Liver (tissue), 9 donors: Measurements from ENCODE around the gene ABHD17A. TPM values are rescaled to one million over a fixed set of nuclear protein-coding genes. Genes with fewer than 3 reads are reported as not detected.
A peak's percentile ranks its signal among the peaks of the same experiment; 100 is the strongest.

ENCODE experiments used
- DNase-seq: peaks from one replicate; pipeline ENCODE4 v3.0.0-alpha.2; 2017; ENCODE audit warnings: low spot score
- H3K27ac ChIP-seq, 2 donors: one replicate each; pipeline ENCODE4 v1.7.0; 2013; ENCODE audit warnings: inconsistent platforms in 2 of 2, low read length in 2 of 2, control low read depth in 1 of 2, low read depth in 1 of 2, mild to moderate bottlenecking in 1 of 2
- H3K27me3 ChIP-seq, 4 donors: one replicate each; pipeline versions ENCODE4 v1.6.1 to v1.7.0; 2013; ENCODE audit warnings: low read length in 3 of 4, inconsistent platforms in 1 of 4, mild to moderate bottlenecking in 1 of 4, moderate library complexity in 1 of 4; ENCODE audit not compliant: control insufficient read depth in 4 of 4, insufficient read depth in 4 of 4
- H3K36me3 ChIP-seq, 4 donors: one replicate each; pipeline versions ENCODE4 v1.6.1 to v1.7.0; 2013; ENCODE audit warnings: low read length in 3 of 4, mild to moderate bottlenecking in 3 of 4, low read depth in 1 of 4, moderate library complexity in 1 of 4; ENCODE audit not compliant: control insufficient read depth in 4 of 4, insufficient read depth in 3 of 4
- H3K4me1 ChIP-seq, 4 donors: one replicate each; pipeline versions ENCODE4 v1.6.1 to v1.7.0; 2013; ENCODE audit warnings: low read length in 3 of 4, mild to moderate bottlenecking in 3 of 4, moderate library complexity in 1 of 4; ENCODE audit not compliant: control insufficient read depth in 4 of 4, insufficient read depth in 4 of 4
- H3K4me3 ChIP-seq, 3 donors: one replicate each; pipeline versions ENCODE4 v1.6.1 to v1.7.0; 2013; ENCODE audit warnings: low read length in 3 of 3, control low read depth in 1 of 3, low read depth in 1 of 3, mild to moderate bottlenecking in 1 of 3
- H3K9ac ChIP-seq, 2 donors: one replicate each; pipeline ENCODE4 v1.7.0; 2013; ENCODE audit warnings: low read length in 2 of 2, mild to moderate bottlenecking in 2 of 2, moderate library complexity in 2 of 2, control low read depth in 1 of 2, low read depth in 1 of 2
- H3K9me3 ChIP-seq, 4 donors: one replicate each; pipeline versions ENCODE4 v1.6.1 to v1.7.0; 2013; ENCODE audit warnings: low read length in 3 of 4; ENCODE audit not compliant: control insufficient read depth in 4 of 4
- ATF3 ChIP-seq: IDR thresholded peaks from 2 replicates; pipeline ENCODE4 v1.6.1; 2016; ENCODE audit warnings: antibody characterized with exemption
- CTCF ChIP-seq: fragments of 150-350 bp; IDR thresholded peaks from 2 replicates; pipeline ENCODE4 v1.5.1; 2017; ENCODE audit warnings: improper control_type of control experiment, low read depth, low read length; ENCODE audit not compliant: missing input control
- EGR1 ChIP-seq, 2 donors: IDR thresholded peaks; 2 replicates each; pipeline ENCODE4 v1.6.1; 2016 to 2018; ENCODE audit warnings: antibody characterized with exemption in 2 of 2, low read depth in 2 of 2
- FOXA1 ChIP-seq: IDR thresholded peaks from 2 replicates; pipeline ENCODE4 v1.6.1; 2016; ENCODE audit warnings: antibody characterized with exemption
- FOXA2 ChIP-seq: IDR thresholded peaks from 2 replicates; pipeline ENCODE4 v1.6.1; 2016; ENCODE audit warnings: antibody characterized with exemption
- GABPA ChIP-seq, 2 donors: IDR thresholded peaks in 1 of 2; conservative IDR thresholded peaks in 1 of 2; 2 replicates each; pipeline ENCODE4 v1.6.1; 2016; ENCODE audit warnings: antibody characterized with exemption in 2 of 2, mild to moderate bottlenecking in 1 of 2, moderate library complexity in 1 of 2
- HNF4A ChIP-seq, 2 donors: conservative IDR thresholded peaks; 2 replicates each; pipeline ENCODE4 v1.6.1; 2016; ENCODE audit warnings: antibody characterized with exemption in 2 of 2, mild to moderate bottlenecking in 2 of 2
- HNF4G ChIP-seq: IDR thresholded peaks from 2 replicates; pipeline ENCODE4 v1.6.1; 2016; ENCODE audit warnings: antibody characterized with exemption
- JUND ChIP-seq, 2 donors: IDR thresholded peaks; 2 replicates each; pipeline ENCODE4 v1.6.1; 2016; ENCODE audit warnings: antibody characterized with exemption in 2 of 2
- MAX ChIP-seq: IDR thresholded peaks from 2 replicates; pipeline ENCODE4 v1.6.1; 2016; ENCODE audit warnings: antibody characterized with exemption
- NR2F2 ChIP-seq: IDR thresholded peaks from 2 replicates; pipeline ENCODE4 v1.6.1; 2016; ENCODE audit warnings: antibody characterized with exemption
- RAD21 ChIP-seq, 2 donors: IDR thresholded peaks; 2 replicates each; pipeline ENCODE4 v1.6.1; 2016; ENCODE audit warnings: antibody characterized with exemption in 2 of 2, mild to moderate bottlenecking in 2 of 2
- REST ChIP-seq: IDR thresholded peaks from 2 replicates; pipeline ENCODE4 v1.6.1; 2016; ENCODE audit warnings: antibody characterized with exemption, mild to moderate bottlenecking
- RXRA ChIP-seq, 2 donors: IDR thresholded peaks; 2 replicates each; pipeline ENCODE4 v1.6.1; 2017 to 2018; ENCODE audit warnings: antibody characterized with exemption in 2 of 2, mild to moderate bottlenecking in 1 of 2
- SP1 ChIP-seq: IDR thresholded peaks from 2 replicates; pipeline ENCODE4 v1.6.1; 2018; ENCODE audit warnings: antibody characterized with exemption, mild to moderate bottlenecking
- TAF1 ChIP-seq: conservative IDR thresholded peaks from 2 replicates; pipeline ENCODE4 v1.6.1; 2016; ENCODE audit warnings: antibody characterized with exemption, mild to moderate bottlenecking
- YY1 ChIP-seq: IDR thresholded peaks from 2 replicates; pipeline ENCODE4 v1.6.1; 2016; ENCODE audit warnings: antibody characterized with exemption, mild to moderate bottlenecking
- ZBTB33 ChIP-seq: IDR thresholded peaks from 2 replicates; pipeline ENCODE4 v1.6.1; 2016; ENCODE audit warnings: antibody characterized with exemption
- WGBS: extraction: QIAGEN DNeasy Blood & Tissue Kit; methylation state at CpG from one replicate; pipeline ENCODE4 v1.1.7; 2013; 5-methylcytosine and 5-hydroxymethylcytosine counted together
- polyA plus RNA-seq, 2 donors: library from polyadenylated mRNA; stranded (reverse) in 1 of 2; unstranded in 1 of 2; fragments of 200-250 nt in 1 of 2; fragments of >200 nt in 1 of 2; fragmentation: Nextera tagmentation in 1 of 2; extraction: Ambion mirVana in 1 of 2; gene quantifications; one replicate each; pipeline versions ENCODE4 v1.2.1 to v1.2.3, GENCODE V29; 2013 to 2015
- total RNA-seq, 2 donors: library from RNA; depleted of rRNA; stranded (reverse); fragments of >200 nt; gene quantifications; one replicate each; pipeline ENCODE4 v1.2.3, GENCODE V29; 2014
- donor health status: healthy.
- donor health status: healthy.
- donor health status: healthy.
- donor health status: healthy.
- donor health status: healthy.

ABHD17A gene
- total and polyA plus RNA-seq, 4 donors, result 8.1 to 30.2 (median 27.0) TPM

- TF ChIP-seq MAX (no peak), NR2F2 (peak; percentile 55), GABPA (IDR thresholded peaks at IDR 0.05 in 1 of 2, conservative IDR thresholded peaks at IDR 0.05 in 1 of 2) (peak in 1 of 2 donors; percentile 37)
Measured at GRCh38 chr19:1856698-1857603, 28.3 kb downstream of the ABHD17A start (continued).

- WGBS, result 64% methylated on average over 6 of the region's 6 CpGs
- no peak for DNase-seq
- Histone ChIP-seq H3K9ac (peak overlapping the region; percentile 27 to 50), H3K4me1 (peaks cover 44 to 71% (median 53%) of the 10 kb centered on the region in 4 donors), H3K27me3 (no peaks in the 10 kb centered on the region), H3K4me3 (peak overlapping the region in 1 of 3 donors; percentile 34), H3K9me3 (no peaks in the 10 kb centered on the region), H3K36me3 (peaks cover 0 to 2% (median 0%) of the 10 kb centered on the region in 4 donors), H3K27ac (peak overlapping the region; percentile 78 to 80)
- no peak for TF ChIP-seq TAF1
- TF ChIP-seq REST, result no peak
- no peak for TF ChIP-seq MAX
- no peak for TF ChIP-seq YY1
- no peak for TF ChIP-seq NR2F2
- no peak for TF ChIP-seq SP1
- no peak for TF ChIP-seq FOXA1
- no peak for TF ChIP-seq RXRA (IDR thresholded peaks at IDR 0.05)
- TF ChIP-seq HNF4A (conservative IDR thresholded peaks at IDR 0.05), result no peak
- no peak for TF ChIP-seq GABPA (IDR thresholded peaks at IDR 0.05 in 1 of 2, conservative IDR thresholded peaks at IDR 0.05 in 1 of 2)
- no peak for TF ChIP-seq JUND (IDR thresholded peaks at IDR 0.05)
- no peak for TF ChIP-seq HNF4G
- no peak for TF ChIP-seq ZBTB33
- no peak for TF ChIP-seq CTCF
- TF ChIP-seq FOXA2, result no peak
- no peak for TF ChIP-seq EGR1 (IDR thresholded peaks at IDR 0.05; ENCODE audit: low read depth in 2 of 2)
- no peak for TF ChIP-seq ATF3
- TF ChIP-seq RAD21 (IDR thresholded peaks at IDR 0.05), result no peak
Measured at GRCh38 chr19:1856345-1856697, 29.0 kb downstream of the ABHD17A start.
